Mammary epithelial cell (primary cell): Measurements from ENCODE around the gene CRAMP1.

Experiments
- EZH2 ChIP-seq: IDR thresholded peaks from 2 replicates; pipeline ENCODE4 v1.6.1; 2012; ENCODE audit warnings: low read length, inconsistent platforms, borderline replicate concordance
- TF ChIP-seq, protein P1 (sequence below), 2 donors: IDR thresholded peaks in 1 of 2; conservative IDR thresholded peaks in 1 of 2; 2 replicates each; pipeline ENCODE4 v1.5.1; 2011 to 2012; ENCODE audit warnings: inconsistent platforms in 2 of 2, low read length in 2 of 2, mild to moderate bottlenecking in 2 of 2, control low read depth in 1 of 2, low read depth in 1 of 2; ENCODE audit not compliant: insufficient read depth in 1 of 2; ENCODE audit errors: extremely low read depth in 1 of 2

DNA sequence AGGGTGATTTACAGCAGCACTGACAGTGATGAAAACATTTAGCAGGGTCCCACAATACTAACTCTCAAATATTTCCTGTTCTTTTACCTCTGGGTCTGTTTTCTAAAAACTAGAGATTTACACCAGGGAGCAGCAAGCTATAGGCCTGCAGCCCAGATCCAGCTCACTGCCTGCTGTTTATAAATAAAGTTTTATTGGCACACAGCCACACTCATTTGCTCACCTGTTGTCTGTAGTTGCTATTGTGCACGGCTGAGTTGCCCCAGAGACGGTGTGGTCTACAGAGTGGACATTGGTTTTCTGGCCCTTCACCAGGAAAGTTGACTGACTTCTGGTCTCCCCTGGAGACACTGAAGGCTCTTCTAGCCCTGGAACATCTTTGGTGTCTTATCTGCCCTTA is 49.7 kb downstream of the CRAMP1 start:
- TF ChIP-seq, protein P1, sequence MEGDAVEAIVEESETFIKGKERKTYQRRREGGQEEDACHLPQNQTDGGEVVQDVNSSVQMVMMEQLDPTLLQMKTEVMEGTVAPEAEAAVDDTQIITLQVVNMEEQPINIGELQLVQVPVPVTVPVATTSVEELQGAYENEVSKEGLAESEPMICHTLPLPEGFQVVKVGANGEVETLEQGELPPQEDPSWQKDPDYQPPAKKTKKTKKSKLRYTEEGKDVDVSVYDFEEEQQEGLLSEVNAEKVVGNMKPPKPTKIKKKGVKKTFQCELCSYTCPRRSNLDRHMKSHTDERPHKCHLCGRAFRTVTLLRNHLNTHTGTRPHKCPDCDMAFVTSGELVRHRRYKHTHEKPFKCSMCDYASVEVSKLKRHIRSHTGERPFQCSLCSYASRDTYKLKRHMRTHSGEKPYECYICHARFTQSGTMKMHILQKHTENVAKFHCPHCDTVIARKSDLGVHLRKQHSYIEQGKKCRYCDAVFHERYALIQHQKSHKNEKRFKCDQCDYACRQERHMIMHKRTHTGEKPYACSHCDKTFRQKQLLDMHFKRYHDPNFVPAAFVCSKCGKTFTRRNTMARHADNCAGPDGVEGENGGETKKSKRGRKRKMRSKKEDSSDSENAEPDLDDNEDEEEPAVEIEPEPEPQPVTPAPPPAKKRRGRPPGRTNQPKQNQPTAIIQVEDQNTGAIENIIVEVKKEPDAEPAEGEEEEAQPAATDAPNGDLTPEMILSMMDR (conservative IDR thresholded peaks at IDR 0.05 in 1 of 2, IDR thresholded peaks at IDR 0.05 in 1 of 2; ENCODE audit: extremely low read depth in 1 of 2, insufficient read depth in 1 of 2, low read depth in 1 of 2, low read length in 2 of 2) = no peak
- no peak for TF ChIP-seq EZH2
